ENCODE measurements around the gene PPP1R36. TPM values are rescaled to one million over a fixed set of nuclear protein-coding genes. Genes with fewer than 3 reads are reported as not detected.

PPP1R36 gene
- total and polyA plus RNA-seq, 2 of the 13 experiments (the other 11 are each of a cell fraction or from before 2014, with no cell fraction given): 0.11 to 0.17 TPM

GRCh38 chr14:64504310-64504896 is 45.4 kb upstream of the PPP1R36 start, which contains the start of gene ZBTB1 (continued):
- TF ChIP-seq, protein P1, sequence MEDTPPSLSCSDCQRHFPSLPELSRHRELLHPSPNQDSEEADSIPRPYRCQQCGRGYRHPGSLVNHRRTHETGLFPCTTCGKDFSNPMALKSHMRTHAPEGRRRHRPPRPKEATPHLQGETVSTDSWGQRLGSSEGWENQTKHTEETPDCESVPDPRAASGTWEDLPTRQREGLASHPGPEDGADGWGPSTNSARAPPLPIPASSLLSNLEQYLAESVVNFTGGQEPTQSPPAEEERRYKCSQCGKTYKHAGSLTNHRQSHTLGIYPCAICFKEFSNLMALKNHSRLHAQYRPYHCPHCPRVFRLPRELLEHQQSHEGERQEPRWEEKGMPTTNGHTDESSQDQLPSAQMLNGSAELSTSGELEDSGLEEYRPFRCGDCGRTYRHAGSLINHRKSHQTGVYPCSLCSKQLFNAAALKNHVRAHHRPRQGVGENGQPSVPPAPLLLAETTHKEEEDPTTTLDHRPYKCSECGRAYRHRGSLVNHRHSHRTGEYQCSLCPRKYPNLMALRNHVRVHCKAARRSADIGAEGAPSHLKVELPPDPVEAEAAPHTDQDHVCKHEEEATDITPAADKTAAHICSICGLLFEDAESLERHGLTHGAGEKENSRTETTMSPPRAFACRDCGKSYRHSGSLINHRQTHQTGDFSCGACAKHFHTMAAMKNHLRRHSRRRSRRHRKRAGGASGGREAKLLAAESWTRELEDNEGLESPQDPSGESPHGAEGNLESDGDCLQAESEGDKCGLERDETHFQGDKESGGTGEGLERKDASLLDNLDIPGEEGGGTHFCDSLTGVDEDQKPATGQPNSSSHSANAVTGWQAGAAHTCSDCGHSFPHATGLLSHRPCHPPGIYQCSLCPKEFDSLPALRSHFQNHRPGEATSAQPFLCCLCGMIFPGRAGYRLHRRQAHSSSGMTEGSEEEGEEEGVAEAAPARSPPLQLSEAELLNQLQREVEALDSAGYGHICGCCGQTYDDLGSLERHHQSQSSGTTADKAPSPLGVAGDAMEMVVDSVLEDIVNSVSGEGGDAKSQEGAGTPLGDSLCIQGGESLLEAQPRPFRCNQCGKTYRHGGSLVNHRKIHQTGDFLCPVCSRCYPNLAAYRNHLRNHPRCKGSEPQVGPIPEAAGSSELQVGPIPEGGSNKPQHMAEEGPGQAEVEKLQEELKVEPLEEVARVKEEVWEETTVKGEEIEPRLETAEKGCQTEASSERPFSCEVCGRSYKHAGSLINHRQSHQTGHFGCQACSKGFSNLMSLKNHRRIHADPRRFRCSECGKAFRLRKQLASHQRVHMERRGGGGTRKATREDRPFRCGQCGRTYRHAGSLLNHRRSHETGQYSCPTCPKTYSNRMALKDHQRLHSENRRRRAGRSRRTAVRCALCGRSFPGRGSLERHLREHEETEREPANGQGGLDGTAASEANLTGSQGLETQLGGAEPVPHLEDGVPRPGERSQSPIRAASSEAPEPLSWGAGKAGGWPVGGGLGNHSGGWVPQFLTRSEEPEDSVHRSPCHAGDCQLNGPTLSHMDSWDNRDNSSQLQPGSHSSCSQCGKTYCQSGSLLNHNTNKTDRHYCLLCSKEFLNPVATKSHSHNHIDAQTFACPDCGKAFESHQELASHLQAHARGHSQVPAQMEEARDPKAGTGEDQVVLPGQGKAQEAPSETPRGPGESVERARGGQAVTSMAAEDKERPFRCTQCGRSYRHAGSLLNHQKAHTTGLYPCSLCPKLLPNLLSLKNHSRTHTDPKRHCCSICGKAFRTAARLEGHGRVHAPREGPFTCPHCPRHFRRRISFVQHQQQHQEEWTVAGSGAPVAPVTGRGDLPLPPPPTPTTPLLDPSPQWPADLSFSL (CRISPR knock-in tag; IDR thresholded peaks at IDR 0.05): 0 out of 2 replicates have a peak, but pooled peaks have one; percentile 26
- TF ChIP-seq, protein P2, sequence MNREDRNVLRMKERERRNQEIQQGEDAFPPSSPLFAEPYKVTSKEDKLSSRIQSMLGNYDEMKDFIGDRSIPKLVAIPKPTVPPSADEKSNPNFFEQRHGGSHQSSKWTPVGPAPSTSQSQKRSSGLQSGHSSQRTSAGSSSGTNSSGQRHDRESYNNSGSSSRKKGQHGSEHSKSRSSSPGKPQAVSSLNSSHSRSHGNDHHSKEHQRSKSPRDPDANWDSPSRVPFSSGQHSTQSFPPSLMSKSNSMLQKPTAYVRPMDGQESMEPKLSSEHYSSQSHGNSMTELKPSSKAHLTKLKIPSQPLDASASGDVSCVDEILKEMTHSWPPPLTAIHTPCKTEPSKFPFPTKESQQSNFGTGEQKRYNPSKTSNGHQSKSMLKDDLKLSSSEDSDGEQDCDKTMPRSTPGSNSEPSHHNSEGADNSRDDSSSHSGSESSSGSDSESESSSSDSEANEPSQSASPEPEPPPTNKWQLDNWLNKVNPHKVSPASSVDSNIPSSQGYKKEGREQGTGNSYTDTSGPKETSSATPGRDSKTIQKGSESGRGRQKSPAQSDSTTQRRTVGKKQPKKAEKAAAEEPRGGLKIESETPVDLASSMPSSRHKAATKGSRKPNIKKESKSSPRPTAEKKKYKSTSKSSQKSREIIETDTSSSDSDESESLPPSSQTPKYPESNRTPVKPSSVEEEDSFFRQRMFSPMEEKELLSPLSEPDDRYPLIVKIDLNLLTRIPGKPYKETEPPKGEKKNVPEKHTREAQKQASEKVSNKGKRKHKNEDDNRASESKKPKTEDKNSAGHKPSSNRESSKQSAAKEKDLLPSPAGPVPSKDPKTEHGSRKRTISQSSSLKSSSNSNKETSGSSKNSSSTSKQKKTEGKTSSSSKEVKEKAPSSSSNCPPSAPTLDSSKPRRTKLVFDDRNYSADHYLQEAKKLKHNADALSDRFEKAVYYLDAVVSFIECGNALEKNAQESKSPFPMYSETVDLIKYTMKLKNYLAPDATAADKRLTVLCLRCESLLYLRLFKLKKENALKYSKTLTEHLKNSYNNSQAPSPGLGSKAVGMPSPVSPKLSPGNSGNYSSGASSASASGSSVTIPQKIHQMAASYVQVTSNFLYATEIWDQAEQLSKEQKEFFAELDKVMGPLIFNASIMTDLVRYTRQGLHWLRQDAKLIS (CRISPR knock-in tag; IDR thresholded peaks at IDR 0.05): peak; percentile 8; the same call in 1 of the 2 replicates
- TF ChIP-seq, protein P3, sequence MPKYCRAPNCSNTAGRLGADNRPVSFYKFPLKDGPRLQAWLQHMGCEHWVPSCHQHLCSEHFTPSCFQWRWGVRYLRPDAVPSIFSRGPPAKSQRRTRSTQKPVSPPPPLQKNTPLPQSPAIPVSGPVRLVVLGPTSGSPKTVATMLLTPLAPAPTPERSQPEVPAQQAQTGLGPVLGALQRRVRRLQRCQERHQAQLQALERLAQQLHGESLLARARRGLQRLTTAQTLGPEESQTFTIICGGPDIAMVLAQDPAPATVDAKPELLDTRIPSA (CRISPR knock-in tag; IDR thresholded peaks at IDR 0.05; ENCODE audit: borderline replicate concordance): 0 out of 2 replicates have a peak, but pooled peaks have one; percentile 7
- TF ChIP-seq HNF4G (IDR thresholded peaks at IDR 0.05; ENCODE audit: borderline replicate concordance, low read depth, low read length) (no peak), HNF4G (CRISPR knock-in tag; IDR thresholded peaks at IDR 0.05; ENCODE audit: borderline replicate concordance, low read depth) (no peak), ZNF225 (CRISPR knock-in tag; IDR thresholded peaks at IDR 0.05) (peak; percentile 28; the same call in 1 of the 2 replicates), DNMT3B (CRISPR knock-in tag; conservative IDR thresholded peaks at IDR 0.05) (0 out of 2 replicates have a peak, but pooled peaks have one; percentile 21), SYNCRIP (IDR thresholded peaks at IDR 0.05; ENCODE audit: insufficient read depth, low read depth, low read length) (no peak), POLR2A (IDR thresholded peaks at IDR 0.05; ENCODE audit: insufficient read depth in 1 of 2, low read depth in 2 of 2, low read length in 2 of 2) (peak; percentile 68 to 95), FOXO4 (CRISPR knock-in tag; conservative IDR thresholded peaks at IDR 0.05) (no peak), FOXK2 (IDR thresholded peaks at IDR 0.05) (no peak), MTA1 (CRISPR knock-in tag; IDR thresholded peaks at IDR 0.05; ENCODE audit: borderline replicate concordance) (peak; percentile 47; the same call in 1 of the 2 replicates)
- TF ChIP-seq, protein P4, sequence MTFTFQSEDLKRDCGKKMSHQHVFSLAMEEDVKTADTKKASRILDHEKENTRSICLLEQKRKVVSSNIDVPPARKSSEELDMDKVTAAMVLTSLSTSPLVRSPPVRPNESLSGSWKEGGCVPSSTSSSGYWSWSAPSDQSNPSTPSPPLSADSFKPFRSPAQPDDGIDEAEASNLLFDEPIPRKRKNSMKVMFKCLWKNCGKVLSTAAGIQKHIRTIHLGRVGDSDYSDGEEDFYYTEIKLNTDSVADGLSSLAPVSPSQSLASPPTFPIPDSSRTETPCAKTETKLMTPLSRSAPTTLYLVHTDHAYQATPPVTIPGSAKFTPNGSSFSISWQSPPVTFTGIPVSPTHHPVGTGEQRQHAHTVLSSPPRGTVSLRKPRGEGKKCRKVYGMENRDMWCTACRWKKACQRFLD (CRISPR knock-in tag; IDR thresholded peaks at IDR 0.05; ENCODE audit: borderline replicate concordance): no peak
- TF ChIP-seq, protein P5, sequence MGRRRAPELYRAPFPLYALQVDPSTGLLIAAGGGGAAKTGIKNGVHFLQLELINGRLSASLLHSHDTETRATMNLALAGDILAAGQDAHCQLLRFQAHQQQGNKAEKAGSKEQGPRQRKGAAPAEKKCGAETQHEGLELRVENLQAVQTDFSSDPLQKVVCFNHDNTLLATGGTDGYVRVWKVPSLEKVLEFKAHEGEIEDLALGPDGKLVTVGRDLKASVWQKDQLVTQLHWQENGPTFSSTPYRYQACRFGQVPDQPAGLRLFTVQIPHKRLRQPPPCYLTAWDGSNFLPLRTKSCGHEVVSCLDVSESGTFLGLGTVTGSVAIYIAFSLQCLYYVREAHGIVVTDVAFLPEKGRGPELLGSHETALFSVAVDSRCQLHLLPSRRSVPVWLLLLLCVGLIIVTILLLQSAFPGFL (CRISPR knock-in tag; IDR thresholded peaks at IDR 0.05): no peak

Data from HepG2 (cell line).